H1 (cell line): ENCODE data around the gene NFIA. TPM values are rescaled to one million over a fixed set of nuclear protein-coding genes. Genes with fewer than 3 reads are reported as not detected.

Source experiments
- ASH2L ChIP-seq: fragments of 200-600, 300-600 bp; sonication (generic); IDR thresholded peaks from one replicate; pipeline ENCODE4 v1.7.1; 2017; ENCODE audit warnings: low read length
- BACH1 ChIP-seq: IDR thresholded peaks from 2 replicates; pipeline ENCODE4 v1.6.1; 2012; ENCODE audit warnings: low read length, improper control_type of control experiment
- EP300 ChIP-seq, 2 experiments: IDR thresholded peaks; 1 replicate in 1 of 2; 2 replicates in 1 of 2; pipeline ENCODE4 v1.6.1; 2011 to 2012; ENCODE audit warnings: low read depth in 2 of 2, low read length in 2 of 2, mild to moderate bottlenecking in 2 of 2, borderline replicate concordance in 1 of 2, inconsistent platforms in 1 of 2, moderate library complexity in 1 of 2
- GTF2F1 ChIP-seq: IDR thresholded peaks from 2 replicates; pipeline ENCODE4 v1.6.1; 2012; ENCODE audit warnings: low read depth, low read length, improper control_type of control experiment, borderline replicate concordance
- KDM4A ChIP-seq: IDR thresholded peaks from one replicate; pipeline ENCODE4 v1.7.1; 2012; ENCODE audit warnings: low read depth, mild to moderate bottlenecking, moderate library complexity, low read length, inconsistent platforms; ENCODE audit not compliant: severe bottlenecking
- PHF8 ChIP-seq: fragments of 200-600 bp; sonication (generic); conservative IDR thresholded peaks from 2 replicates; pipeline ENCODE4 v1.7.1; 2012; ENCODE audit warnings: low read depth, mild to moderate bottlenecking, inconsistent platforms, low read length, moderate library complexity
- POU5F1 ChIP-seq: IDR thresholded peaks from 2 replicates; pipeline ENCODE4 v1.6.1; 2011; ENCODE audit warnings: low read depth, mild to moderate bottlenecking, low read length, moderate library complexity
- YY1 ChIP-seq: IDR thresholded peaks from 2 replicates; pipeline ENCODE4 v1.6.1; 2011; ENCODE audit warnings: low read depth, mild to moderate bottlenecking, low read length
- polyA plus RNA-seq, 7 experiments: library from polyadenylated mRNA; depleted of rRNA in 3 of 7; stranded (reverse) in 5 of 7; unstranded in 2 of 7; fragments of >200 nt in 5 of 7; fragments of 200-250 nt in 2 of 7; gene quantifications; 1 replicate in 5 of 7; 2 replicates in 1 of 7; 4 replicates in 1 of 7; pipeline versions ENCODE4 v1.2.1 to v1.2.3, GENCODE V29; 2011 to 2013; ENCODE audit warnings: missing spikeins in 2 of 7, mixed read lengths in 2 of 7
- total RNA-seq: library from RNA; stranded (reverse); fragmentation: NEBNext Ultra II Directional; extraction: Animal tissue kit (Norgen Biotek cat#: 25700); gene quantifications from 2 replicates; pipeline ENCODE4 v1.2.1, GENCODE V29; 2021
- TF ChIP-seq, protein P1 (sequence below): fragments of 300-600 bp; sonication (generic); IDR thresholded peaks from 2 replicates; pipeline ENCODE4 v1.7.1; 2012; ENCODE audit warnings: low read length, moderate library complexity, mild to moderate bottlenecking, inconsistent platforms; ENCODE audit not compliant: insufficient replicate concordance
- TF ChIP-seq, protein P2 (sequence below): IDR thresholded peaks from 2 replicates; pipeline ENCODE4 v1.6.1; 2012; ENCODE audit warnings: inconsistent platforms

Gene NFIA
- total and polyA plus RNA-seq, 2 of the 8 experiments (the other 6 are each of a cell fraction or from before 2014, with no cell fraction given): 1.8 to 2.3 TPM

DNA sequence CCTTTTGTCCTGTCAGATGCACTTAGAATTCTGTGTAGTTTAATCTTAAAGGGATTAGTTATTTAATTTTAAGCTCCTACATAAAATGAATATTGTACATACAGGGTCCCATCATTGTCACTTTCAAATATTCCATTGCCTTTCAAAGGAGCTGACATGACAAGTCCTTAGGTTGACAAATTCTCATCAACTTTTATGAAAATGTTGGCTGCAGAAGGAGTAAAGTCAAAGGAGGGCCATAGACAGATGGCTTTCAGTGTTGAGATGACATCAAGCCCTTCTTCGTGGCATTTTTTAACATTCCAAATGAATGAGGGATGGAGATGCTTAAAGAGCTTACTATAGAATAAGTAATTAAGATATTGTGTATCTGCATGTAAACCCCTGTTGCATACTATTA lies 15.4 kb downstream of the NFIA start (continued):
- TF ChIP-seq, protein P1, sequence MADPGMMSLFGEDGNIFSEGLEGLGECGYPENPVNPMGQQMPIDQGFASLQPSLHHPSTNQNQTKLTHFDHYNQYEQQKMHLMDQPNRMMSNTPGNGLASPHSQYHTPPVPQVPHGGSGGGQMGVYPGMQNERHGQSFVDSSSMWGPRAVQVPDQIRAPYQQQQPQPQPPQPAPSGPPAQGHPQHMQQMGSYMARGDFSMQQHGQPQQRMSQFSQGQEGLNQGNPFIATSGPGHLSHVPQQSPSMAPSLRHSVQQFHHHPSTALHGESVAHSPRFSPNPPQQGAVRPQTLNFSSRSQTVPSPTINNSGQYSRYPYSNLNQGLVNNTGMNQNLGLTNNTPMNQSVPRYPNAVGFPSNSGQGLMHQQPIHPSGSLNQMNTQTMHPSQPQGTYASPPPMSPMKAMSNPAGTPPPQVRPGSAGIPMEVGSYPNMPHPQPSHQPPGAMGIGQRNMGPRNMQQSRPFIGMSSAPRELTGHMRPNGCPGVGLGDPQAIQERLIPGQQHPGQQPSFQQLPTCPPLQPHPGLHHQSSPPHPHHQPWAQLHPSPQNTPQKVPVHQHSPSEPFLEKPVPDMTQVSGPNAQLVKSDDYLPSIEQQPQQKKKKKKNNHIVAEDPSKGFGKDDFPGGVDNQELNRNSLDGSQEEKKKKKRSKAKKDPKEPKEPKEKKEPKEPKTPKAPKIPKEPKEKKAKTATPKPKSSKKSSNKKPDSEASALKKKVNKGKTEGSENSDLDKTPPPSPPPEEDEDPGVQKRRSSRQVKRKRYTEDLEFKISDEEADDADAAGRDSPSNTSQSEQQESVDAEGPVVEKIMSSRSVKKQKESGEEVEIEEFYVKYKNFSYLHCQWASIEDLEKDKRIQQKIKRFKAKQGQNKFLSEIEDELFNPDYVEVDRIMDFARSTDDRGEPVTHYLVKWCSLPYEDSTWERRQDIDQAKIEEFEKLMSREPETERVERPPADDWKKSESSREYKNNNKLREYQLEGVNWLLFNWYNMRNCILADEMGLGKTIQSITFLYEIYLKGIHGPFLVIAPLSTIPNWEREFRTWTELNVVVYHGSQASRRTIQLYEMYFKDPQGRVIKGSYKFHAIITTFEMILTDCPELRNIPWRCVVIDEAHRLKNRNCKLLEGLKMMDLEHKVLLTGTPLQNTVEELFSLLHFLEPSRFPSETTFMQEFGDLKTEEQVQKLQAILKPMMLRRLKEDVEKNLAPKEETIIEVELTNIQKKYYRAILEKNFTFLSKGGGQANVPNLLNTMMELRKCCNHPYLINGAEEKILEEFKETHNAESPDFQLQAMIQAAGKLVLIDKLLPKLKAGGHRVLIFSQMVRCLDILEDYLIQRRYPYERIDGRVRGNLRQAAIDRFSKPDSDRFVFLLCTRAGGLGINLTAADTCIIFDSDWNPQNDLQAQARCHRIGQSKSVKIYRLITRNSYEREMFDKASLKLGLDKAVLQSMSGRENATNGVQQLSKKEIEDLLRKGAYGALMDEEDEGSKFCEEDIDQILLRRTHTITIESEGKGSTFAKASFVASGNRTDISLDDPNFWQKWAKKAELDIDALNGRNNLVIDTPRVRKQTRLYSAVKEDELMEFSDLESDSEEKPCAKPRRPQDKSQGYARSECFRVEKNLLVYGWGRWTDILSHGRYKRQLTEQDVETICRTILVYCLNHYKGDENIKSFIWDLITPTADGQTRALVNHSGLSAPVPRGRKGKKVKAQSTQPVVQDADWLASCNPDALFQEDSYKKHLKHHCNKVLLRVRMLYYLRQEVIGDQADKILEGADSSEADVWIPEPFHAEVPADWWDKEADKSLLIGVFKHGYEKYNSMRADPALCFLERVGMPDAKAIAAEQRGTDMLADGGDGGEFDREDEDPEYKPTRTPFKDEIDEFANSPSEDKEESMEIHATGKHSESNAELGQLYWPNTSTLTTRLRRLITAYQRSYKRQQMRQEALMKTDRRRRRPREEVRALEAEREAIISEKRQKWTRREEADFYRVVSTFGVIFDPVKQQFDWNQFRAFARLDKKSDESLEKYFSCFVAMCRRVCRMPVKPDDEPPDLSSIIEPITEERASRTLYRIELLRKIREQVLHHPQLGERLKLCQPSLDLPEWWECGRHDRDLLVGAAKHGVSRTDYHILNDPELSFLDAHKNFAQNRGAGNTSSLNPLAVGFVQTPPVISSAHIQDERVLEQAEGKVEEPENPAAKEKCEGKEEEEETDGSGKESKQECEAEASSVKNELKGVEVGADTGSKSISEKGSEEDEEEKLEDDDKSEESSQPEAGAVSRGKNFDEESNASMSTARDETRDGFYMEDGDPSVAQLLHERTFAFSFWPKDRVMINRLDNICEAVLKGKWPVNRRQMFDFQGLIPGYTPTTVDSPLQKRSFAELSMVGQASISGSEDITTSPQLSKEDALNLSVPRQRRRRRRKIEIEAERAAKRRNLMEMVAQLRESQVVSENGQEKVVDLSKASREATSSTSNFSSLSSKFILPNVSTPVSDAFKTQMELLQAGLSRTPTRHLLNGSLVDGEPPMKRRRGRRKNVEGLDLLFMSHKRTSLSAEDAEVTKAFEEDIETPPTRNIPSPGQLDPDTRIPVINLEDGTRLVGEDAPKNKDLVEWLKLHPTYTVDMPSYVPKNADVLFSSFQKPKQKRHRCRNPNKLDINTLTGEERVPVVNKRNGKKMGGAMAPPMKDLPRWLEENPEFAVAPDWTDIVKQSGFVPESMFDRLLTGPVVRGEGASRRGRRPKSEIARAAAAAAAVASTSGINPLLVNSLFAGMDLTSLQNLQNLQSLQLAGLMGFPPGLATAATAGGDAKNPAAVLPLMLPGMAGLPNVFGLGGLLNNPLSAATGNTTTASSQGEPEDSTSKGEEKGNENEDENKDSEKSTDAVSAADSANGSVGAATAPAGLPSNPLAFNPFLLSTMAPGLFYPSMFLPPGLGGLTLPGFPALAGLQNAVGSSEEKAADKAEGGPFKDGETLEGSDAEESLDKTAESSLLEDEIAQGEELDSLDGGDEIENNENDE: no peak
- TF ChIP-seq GTF2F1: no peak
- TF ChIP-seq, protein P2, sequence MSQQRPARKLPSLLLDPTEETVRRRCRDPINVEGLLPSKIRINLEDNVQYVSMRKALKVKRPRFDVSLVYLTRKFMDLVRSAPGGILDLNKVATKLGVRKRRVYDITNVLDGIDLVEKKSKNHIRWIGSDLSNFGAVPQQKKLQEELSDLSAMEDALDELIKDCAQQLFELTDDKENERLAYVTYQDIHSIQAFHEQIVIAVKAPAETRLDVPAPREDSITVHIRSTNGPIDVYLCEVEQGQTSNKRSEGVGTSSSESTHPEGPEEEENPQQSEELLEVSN: no peak
- TF ChIP-seq KDM4A: no peak
- TF ChIP-seq PHF8: no peak
- TF ChIP-seq YY1: no peak
- TF ChIP-seq EP300 (IDR thresholded peaks at IDR 0.05; ENCODE audit: borderline replicate concordance in 1 of 2, low read depth in 2 of 2, low read length in 2 of 2): no peak
- no peak for TF ChIP-seq POU5F1
- no peak for TF ChIP-seq ASH2L
- TF ChIP-seq BACH1: no peak
- TF ChIP-seq, all 59 proteins: peak for 0
